ENCODE measurements around the gene SLC46A2.

The SLC46A2 gene

DNA sequence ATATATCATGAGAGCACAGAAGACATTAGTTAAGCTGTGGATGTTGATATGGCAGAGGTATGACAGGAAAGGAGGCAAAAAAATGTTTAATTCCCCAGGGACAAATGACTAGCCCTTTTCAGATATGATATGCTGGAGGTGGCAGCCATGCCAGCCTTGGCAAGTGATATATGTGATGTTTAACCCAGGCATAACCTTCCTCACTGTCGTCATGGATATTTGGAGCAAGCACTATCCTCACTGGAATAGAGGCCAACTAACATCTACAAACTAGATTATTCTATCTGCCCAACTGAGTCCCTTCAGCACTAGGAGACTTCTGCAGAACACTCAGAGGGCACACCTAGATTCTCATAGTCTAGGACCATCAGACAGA is 27.3 kb upstream of the SLC46A2 start:
- no peak for DNase-seq
- Histone ChIP-seq H3K4me3 (ENCODE audit: low read depth, low read length) (no peak overlapping the region), H3K36me3 (no peaks in the 10 kb centered on the region), H3K4me1 (no peaks in the 10 kb centered on the region), H3K27me3 (peaks cover 3% of the 10 kb centered on the region; the same call in 1 of the 2 replicates), H3K9me3 (no peaks in the 10 kb centered on the region)
- TF ChIP-seq, protein P1, sequence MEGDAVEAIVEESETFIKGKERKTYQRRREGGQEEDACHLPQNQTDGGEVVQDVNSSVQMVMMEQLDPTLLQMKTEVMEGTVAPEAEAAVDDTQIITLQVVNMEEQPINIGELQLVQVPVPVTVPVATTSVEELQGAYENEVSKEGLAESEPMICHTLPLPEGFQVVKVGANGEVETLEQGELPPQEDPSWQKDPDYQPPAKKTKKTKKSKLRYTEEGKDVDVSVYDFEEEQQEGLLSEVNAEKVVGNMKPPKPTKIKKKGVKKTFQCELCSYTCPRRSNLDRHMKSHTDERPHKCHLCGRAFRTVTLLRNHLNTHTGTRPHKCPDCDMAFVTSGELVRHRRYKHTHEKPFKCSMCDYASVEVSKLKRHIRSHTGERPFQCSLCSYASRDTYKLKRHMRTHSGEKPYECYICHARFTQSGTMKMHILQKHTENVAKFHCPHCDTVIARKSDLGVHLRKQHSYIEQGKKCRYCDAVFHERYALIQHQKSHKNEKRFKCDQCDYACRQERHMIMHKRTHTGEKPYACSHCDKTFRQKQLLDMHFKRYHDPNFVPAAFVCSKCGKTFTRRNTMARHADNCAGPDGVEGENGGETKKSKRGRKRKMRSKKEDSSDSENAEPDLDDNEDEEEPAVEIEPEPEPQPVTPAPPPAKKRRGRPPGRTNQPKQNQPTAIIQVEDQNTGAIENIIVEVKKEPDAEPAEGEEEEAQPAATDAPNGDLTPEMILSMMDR (IDR thresholded peaks at IDR 0.05; ENCODE audit: low read depth, low read length) = no peak

- H3K9me3 ChIP-seq = no peaks in the 10 kb centered on the region
- H3K4me3 ChIP-seq (ENCODE audit: low read depth, low read length) = no peak overlapping the region
- H3K4me1 ChIP-seq = no peaks in the 10 kb centered on the region
- DNase-seq = no peak
- H3K36me3 ChIP-seq = no peaks in the 10 kb centered on the region
- TF ChIP-seq, protein P1 (IDR thresholded peaks at IDR 0.05; ENCODE audit: low read depth, low read length) = no peak
- peaks cover 3% of the 10 kb centered on the region; the same call in 1 of the 2 replicates for H3K27me3 ChIP-seq
Measured at GRCh38 chr9:112917047-112917986, 26.6 kb upstream of the SLC46A2 start.

- Histone ChIP-seq H3K36me3 (no peaks in the 10 kb centered on the region), H3K9me3 (no peaks in the 10 kb centered on the region), H3K4me3 (ENCODE audit: low read depth, low read length) (no peak overlapping the region), H3K4me1 (no peaks in the 10 kb centered on the region), H3K27me3 (no peaks in the 10 kb centered on the region)
- TF ChIP-seq, protein P1 (IDR thresholded peaks at IDR 0.05; ENCODE audit: low read depth, low read length) = no peak
- no peak for DNase-seq
Measured at GRCh38 chr9:112914524-112914923, 23.8 kb upstream of the SLC46A2 start.

- 0 out of 2 replicates have a peak, but pooled peaks cover 3% of the 10 kb centered on the region for H3K27me3 ChIP-seq
- DNase-seq = no peak
- H3K4me1 ChIP-seq = no peaks in the 10 kb centered on the region
- H3K9me3 ChIP-seq = no peaks in the 10 kb centered on the region
- TF ChIP-seq, protein P1 (IDR thresholded peaks at IDR 0.05; ENCODE audit: low read depth, low read length) = no peak
- no peak overlapping the region for H3K4me3 ChIP-seq (ENCODE audit: low read depth, low read length)
- H3K36me3 ChIP-seq = no peaks in the 10 kb centered on the region
Measured at GRCh38 chr9:112913326-112913725, 22.6 kb upstream of the SLC46A2 start.

- H3K9me3 ChIP-seq = no peaks in the 10 kb centered on the region
- H3K4me3 ChIP-seq (ENCODE audit: low read depth, low read length) = no peak overlapping the region
- TF ChIP-seq, protein P1 (IDR thresholded peaks at IDR 0.05; ENCODE audit: low read depth, low read length) = no peak
- no peaks in the 10 kb centered on the region for H3K36me3 ChIP-seq
- 0 out of 2 replicates have a peak, but pooled peaks cover 3% of the 10 kb centered on the region for H3K27me3 ChIP-seq
- DNase-seq = no peak
- no peaks in the 10 kb centered on the region for H3K4me1 ChIP-seq
Measured at GRCh38 chr9:112912636-112913035, 22.0 kb upstream of the SLC46A2 start.

- Histone ChIP-seq H3K4me3 (ENCODE audit: low read depth, low read length) (no peak overlapping the region), H3K4me1 (no peaks in the 10 kb centered on the region), H3K27me3 (0 out of 2 replicates have a peak, but pooled peaks cover 3% of the 10 kb centered on the region), H3K36me3 (no peaks in the 10 kb centered on the region), H3K9me3 (no peaks in the 10 kb centered on the region)
- DNase-seq = no peak
- TF ChIP-seq, protein P1 (IDR thresholded peaks at IDR 0.05; ENCODE audit: low read depth, low read length) = no peak
Measured at GRCh38 chr9:112911736-112912135, 21.1 kb upstream of the SLC46A2 start.
